Fibroblast of lung (primary cell): ENCODE results near the gene WSB2. TPM values are rescaled to one million over a fixed set of nuclear protein-coding genes. Genes with fewer than 3 reads are reported as not detected.

Source experiments
- DNase-seq, 2 donors: peaks; one replicate each; pipeline versions ENCODE4 v3.0.0 to v3.0.0-alpha.2; 2010; ENCODE audit warnings: low read depth in 2 of 2
- H2AFZ ChIP-seq: 2 replicates; pipeline ENCODE4 v1.5.1; 2012; ENCODE audit warnings: low read length, control low read depth, inconsistent platforms
- H3K27ac ChIP-seq: 2 replicates; pipeline ENCODE4 v1.5.1; 2011; ENCODE audit warnings: low read length, control low read depth; ENCODE audit not compliant: insufficient read depth
- H3K27me3 ChIP-seq: 2 replicates; pipeline ENCODE4 v1.5.1; 2011; ENCODE audit warnings: mild to moderate bottlenecking, low read length; ENCODE audit not compliant: control insufficient read depth, insufficient read depth
- H3K36me3 ChIP-seq: 2 replicates; pipeline ENCODE4 v1.5.1; 2011; ENCODE audit warnings: low read length; ENCODE audit not compliant: control insufficient read depth, insufficient read depth
- H3K4me1 ChIP-seq: 2 replicates; pipeline ENCODE4 v1.5.1; 2011; ENCODE audit warnings: low read length; ENCODE audit not compliant: control insufficient read depth, insufficient read depth; ENCODE audit errors: extremely low read depth
- H3K4me2 ChIP-seq: 2 replicates; pipeline ENCODE4 v1.5.1; 2011; ENCODE audit warnings: low read length, control low read depth; ENCODE audit not compliant: insufficient read depth; ENCODE audit errors: extremely low read depth
- H3K4me3 ChIP-seq, 4 experiments: fragments of 200-600 bp in 1 of 4; sonication (generic) in 1 of 4; replicated peaks in 1 of 4; 2 replicates each; pipeline ENCODE4 v1.5.1; 2011 to 2016; ENCODE audit warnings: low read length in 4 of 4, low read depth in 3 of 4, mild to moderate bottlenecking in 3 of 4, control low read depth in 2 of 4, inconsistent platforms in 1 of 4, mixed read lengths in 1 of 4; ENCODE audit not compliant: insufficient read depth in 1 of 4; ENCODE audit errors: control extremely low read depth in 1 of 4
- H3K79me2 ChIP-seq: 2 replicates; pipeline ENCODE4 v1.5.1; 2012; ENCODE audit warnings: mild to moderate bottlenecking, low read length, inconsistent platforms; ENCODE audit not compliant: control insufficient read depth, insufficient read depth
- H3K9ac ChIP-seq: 2 replicates; pipeline ENCODE4 v1.5.1; 2011; ENCODE audit warnings: mild to moderate bottlenecking, low read length, control low read depth; ENCODE audit not compliant: insufficient read depth
- H3K9me3 ChIP-seq: 2 replicates; pipeline ENCODE4 v1.5.1; 2012; ENCODE audit warnings: low read depth, low read length; ENCODE audit not compliant: control insufficient read depth, insufficient read depth
- H4K20me1 ChIP-seq: 2 replicates; pipeline ENCODE4 v1.5.1; 2011; ENCODE audit warnings: low read length; ENCODE audit not compliant: control insufficient read depth, insufficient read depth; ENCODE audit errors: extremely low read depth
- EZH2 ChIP-seq: IDR thresholded peaks from 2 replicates; pipeline ENCODE4 v1.5.1; 2012; ENCODE audit warnings: low read length, control low read depth, mild to moderate bottlenecking; ENCODE audit errors: missing control alignments
- polyA plus RNA-seq, 2 donors: library from polyadenylated mRNA; depleted of rRNA in 1 of 2; stranded (reverse) in 1 of 2; unstranded in 1 of 2; fragments of >200 nt; gene quantifications; 2 replicates each; pipeline ENCODE4 v1.2.1, GENCODE V29; 2011 to 2012; ENCODE audit warnings: missing spikeins in 1 of 2
- total RNA-seq: library from RNA; depleted of rRNA; stranded (reverse); fragments of >200 nt; gene quantifications from 2 replicates; pipeline ENCODE4 v1.2.1, GENCODE V29; 2014
- TF ChIP-seq, protein P1 (sequence below), 2 donors: IDR thresholded peaks in 1 of 2; conservative IDR thresholded peaks in 1 of 2; 1 replicate in 1 of 2; 2 replicates in 1 of 2; pipeline ENCODE4 v1.5.1; 2011 to 2012; ENCODE audit warnings: low read length in 2 of 2, control low read depth in 1 of 2, inconsistent platforms in 1 of 2, low read depth in 1 of 2, mild to moderate bottlenecking in 1 of 2

The WSB2 gene
- total and polyA plus RNA-seq, 2 donors (not counting 1 experiment from before 2014, with no cell fraction given) = 118 to 122 TPM

DNA sequence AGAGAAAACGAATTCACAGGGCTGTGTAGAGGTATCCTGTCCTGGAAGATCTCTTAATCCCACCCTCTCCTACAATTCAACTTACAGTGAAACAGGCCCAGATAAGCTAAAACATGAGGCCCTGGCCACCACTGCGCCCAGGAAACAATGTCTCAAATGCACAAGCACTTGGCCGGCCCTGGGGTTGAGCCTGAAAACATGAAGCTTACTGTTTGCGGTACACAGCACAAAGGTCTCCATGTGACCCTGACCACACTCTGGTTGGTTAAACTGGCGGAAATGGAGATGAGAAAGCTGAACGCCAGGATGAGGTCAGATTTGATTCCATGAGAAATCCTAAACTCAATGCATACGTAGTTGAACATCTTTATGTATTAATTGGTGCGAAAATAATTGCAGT lies 16.4 kb downstream of the WSB2 start:
- H3K79me2 ChIP-seq = peaks cover 28% of the 10 kb centered on the region
- DNase-seq = no peak
- TF ChIP-seq, protein P1, sequence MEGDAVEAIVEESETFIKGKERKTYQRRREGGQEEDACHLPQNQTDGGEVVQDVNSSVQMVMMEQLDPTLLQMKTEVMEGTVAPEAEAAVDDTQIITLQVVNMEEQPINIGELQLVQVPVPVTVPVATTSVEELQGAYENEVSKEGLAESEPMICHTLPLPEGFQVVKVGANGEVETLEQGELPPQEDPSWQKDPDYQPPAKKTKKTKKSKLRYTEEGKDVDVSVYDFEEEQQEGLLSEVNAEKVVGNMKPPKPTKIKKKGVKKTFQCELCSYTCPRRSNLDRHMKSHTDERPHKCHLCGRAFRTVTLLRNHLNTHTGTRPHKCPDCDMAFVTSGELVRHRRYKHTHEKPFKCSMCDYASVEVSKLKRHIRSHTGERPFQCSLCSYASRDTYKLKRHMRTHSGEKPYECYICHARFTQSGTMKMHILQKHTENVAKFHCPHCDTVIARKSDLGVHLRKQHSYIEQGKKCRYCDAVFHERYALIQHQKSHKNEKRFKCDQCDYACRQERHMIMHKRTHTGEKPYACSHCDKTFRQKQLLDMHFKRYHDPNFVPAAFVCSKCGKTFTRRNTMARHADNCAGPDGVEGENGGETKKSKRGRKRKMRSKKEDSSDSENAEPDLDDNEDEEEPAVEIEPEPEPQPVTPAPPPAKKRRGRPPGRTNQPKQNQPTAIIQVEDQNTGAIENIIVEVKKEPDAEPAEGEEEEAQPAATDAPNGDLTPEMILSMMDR (conservative IDR thresholded peaks at IDR 0.05 in 1 of 2, IDR thresholded peaks at IDR 0.05 in 1 of 2; ENCODE audit: low read depth in 1 of 2, low read length in 2 of 2) = no peak
- no peak for TF ChIP-seq EZH2

DNA sequence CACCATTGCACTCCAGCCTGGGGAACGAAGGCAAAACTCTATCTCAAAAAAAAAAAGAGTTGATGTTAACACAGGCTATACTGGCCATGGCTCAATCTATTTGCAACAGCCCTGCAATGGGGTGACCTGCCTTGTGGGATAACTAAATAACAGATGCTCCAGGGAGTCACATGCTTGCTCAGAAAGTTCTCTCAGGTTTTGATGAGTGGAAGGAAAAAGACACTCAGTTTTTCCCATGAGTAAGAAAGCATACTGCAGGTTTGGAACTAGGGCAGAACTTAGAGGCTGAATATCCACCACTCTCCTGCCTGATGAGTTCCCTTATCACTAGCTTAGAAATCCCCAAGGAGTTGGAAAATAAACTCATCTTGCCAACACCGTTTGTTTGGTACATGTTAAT lies 16.9 kb downstream of the WSB2 start:
- Histone ChIP-seq H3K4me3 (no peak overlapping the region), H2AFZ (no peak overlapping the region), H3K27ac (no peak overlapping the region), H3K4me2 (no peak overlapping the region), H3K9me3 (no peaks in the 10 kb centered on the region), H3K27me3 (no peaks in the 10 kb centered on the region), H3K9ac (no peak overlapping the region), H3K4me1 (no peaks in the 10 kb centered on the region), H4K20me1 (no peaks in the 10 kb centered on the region), H3K36me3 (peaks cover 21% of the 10 kb centered on the region), H3K79me2 (peaks cover 25% of the 10 kb centered on the region)
- TF ChIP-seq, protein P1 (conservative IDR thresholded peaks at IDR 0.05 in 1 of 2, IDR thresholded peaks at IDR 0.05 in 1 of 2; ENCODE audit: low read depth in 1 of 2, low read length in 2 of 2) = no peak
- no peak for TF ChIP-seq EZH2
- DNase-seq = no peak

More for the DNA sequence above, 16.4 kb downstream of the WSB2 start:
- Histone ChIP-seq H2AFZ (no peak overlapping the region), H3K27me3 (no peaks in the 10 kb centered on the region), H3K4me1 (no peaks in the 10 kb centered on the region), H4K20me1 (no peaks in the 10 kb centered on the region), H3K9me3 (no peaks in the 10 kb centered on the region), H3K9ac (no peak overlapping the region), H3K4me3 (no peak overlapping the region), H3K36me3 (peaks cover 21% of the 10 kb centered on the region), H3K4me2 (no peak overlapping the region), H3K27ac (no peak overlapping the region)

DNA sequence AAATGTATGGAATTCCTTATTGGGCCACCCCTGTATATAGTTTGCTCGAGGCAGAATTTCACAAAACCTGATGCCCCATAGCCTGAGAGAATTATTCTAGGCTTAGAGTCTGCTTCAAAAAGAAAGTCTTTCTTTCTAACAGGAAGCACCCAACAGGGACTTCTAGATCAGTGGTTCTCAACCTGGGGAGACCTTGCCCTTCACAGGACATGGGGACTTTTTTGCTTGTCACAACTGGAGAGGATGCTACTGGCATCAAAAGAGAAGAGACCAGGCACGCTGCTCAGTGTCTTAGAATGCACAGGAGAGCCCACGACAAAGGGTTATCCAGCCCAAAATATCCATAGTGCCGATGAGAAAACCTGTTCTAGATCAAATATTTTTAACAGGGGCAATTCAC lies 18.9 kb downstream of the WSB2 start:
- TF ChIP-seq EZH2 = no peak
- TF ChIP-seq, protein P1 (conservative IDR thresholded peaks at IDR 0.05 in 1 of 2, IDR thresholded peaks at IDR 0.05 in 1 of 2; ENCODE audit: low read depth in 1 of 2, low read length in 2 of 2) = no peak
- Histone ChIP-seq H3K27ac (no peak overlapping the region), H4K20me1 (no peaks in the 10 kb centered on the region), H3K4me3 (no peak overlapping the region), H3K4me1 (no peaks in the 10 kb centered on the region), H3K27me3 (no peaks in the 10 kb centered on the region), H3K79me2 (peaks cover 16% of the 10 kb centered on the region), H3K36me3 (peaks cover 24% of the 10 kb centered on the region), H3K4me2 (no peak overlapping the region), H2AFZ (no peak overlapping the region), H3K9me3 (no peaks in the 10 kb centered on the region), H3K9ac (no peak overlapping the region)
- no peak for DNase-seq
